ENCODE measurements around the gene HSBP1L1. TPM values are rescaled to one million over a fixed set of nuclear protein-coding genes. Genes with fewer than 3 reads are reported as not detected.
A peak's percentile ranks its signal among the peaks of the same experiment; 100 is the strongest.

The HSBP1L1 gene
- total and polyA plus RNA-seq, 2 of the 13 experiments (the other 11 are each of a cell fraction or from before 2014, with no cell fraction given), result 22.6 to 45.1 TPM

DNA sequence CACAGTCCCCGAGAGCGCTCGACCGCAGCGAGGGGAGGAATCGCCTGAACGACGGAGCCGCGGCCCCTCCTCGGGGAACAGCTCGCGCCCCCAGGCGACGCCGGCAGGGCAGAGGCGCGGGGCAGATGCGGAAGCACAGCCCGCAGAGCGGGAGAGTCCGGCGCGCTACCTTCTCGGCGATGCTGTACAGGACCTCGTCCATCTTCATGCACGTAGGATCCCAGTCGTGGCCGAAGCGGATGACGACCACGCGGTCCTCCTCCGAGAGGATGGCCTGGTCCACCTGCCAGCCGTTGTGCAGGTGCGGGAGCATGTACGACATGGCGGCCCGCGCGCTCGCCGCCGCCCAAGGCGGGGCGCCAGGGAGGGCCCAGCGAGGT is 23.6 kb downstream of the HSBP1L1 start (continued):
- TF ChIP-seq, protein P1, sequence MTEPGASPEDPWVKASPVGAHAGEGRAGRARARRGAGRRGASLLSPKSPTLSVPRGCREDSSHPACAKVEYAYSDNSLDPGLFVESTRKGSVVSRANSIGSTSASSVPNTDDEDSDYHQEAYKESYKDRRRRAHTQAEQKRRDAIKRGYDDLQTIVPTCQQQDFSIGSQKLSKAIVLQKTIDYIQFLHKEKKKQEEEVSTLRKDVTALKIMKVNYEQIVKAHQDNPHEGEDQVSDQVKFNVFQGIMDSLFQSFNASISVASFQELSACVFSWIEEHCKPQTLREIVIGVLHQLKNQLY (CRISPR knock-in tag; IDR thresholded peaks at IDR 0.05), result no peak
- no peak for TF ChIP-seq ZNF598 (CRISPR knock-in tag; IDR thresholded peaks at IDR 0.05; ENCODE audit: borderline replicate concordance)
- TF ChIP-seq, protein P2, sequence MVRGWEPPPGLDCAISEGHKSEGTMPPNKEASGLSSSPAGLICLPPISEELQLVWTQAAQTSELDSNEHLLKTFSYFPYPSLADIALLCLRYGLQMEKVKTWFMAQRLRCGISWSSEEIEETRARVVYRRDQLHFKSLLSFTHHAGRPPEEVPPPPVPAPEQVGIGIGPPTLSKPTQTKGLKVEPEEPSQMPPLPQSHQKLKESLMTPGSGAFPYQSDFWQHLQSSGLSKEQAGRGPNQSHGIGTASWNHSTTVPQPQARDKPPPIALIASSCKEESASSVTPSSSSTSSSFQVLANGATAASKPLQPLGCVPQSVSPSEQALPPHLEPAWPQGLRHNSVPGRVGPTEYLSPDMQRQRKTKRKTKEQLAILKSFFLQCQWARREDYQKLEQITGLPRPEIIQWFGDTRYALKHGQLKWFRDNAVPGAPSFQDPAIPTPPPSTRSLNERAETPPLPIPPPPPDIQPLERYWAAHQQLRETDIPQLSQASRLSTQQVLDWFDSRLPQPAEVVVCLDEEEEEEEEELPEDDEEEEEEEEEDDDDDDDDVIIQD (CRISPR knock-in tag; IDR thresholded peaks at IDR 0.05; ENCODE audit: low read depth), result no peak
- TF ChIP-seq ZNF737 (CRISPR knock-in tag; IDR thresholded peaks at IDR 0.05; ENCODE audit: borderline replicate concordance), result no peak
- TF ChIP-seq, protein P3, sequence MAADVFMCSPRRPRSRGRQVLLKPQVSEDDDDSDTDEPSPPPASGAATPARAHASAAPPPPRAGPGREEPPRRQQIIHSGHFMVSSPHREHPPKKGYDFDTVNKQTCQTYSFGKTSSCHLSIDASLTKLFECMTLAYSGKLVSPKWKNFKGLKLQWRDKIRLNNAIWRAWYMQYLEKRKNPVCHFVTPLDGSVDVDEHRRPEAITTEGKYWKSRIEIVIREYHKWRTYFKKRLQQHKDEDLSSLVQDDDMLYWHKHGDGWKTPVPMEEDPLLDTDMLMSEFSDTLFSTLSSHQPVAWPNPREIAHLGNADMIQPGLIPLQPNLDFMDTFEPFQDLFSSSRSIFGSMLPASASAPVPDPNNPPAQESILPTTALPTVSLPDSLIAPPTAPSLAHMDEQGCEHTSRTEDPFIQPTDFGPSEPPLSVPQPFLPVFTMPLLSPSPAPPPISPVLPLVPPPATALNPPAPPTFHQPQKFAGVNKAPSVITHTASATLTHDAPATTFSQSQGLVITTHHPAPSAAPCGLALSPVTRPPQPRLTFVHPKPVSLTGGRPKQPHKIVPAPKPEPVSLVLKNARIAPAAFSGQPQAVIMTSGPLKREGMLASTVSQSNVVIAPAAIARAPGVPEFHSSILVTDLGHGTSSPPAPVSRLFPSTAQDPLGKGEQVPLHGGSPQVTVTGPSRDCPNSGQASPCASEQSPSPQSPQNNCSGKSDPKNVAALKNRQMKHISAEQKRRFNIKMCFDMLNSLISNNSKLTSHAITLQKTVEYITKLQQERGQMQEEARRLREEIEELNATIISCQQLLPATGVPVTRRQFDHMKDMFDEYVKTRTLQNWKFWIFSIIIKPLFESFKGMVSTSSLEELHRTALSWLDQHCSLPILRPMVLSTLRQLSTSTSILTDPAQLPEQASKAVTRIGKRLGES (CRISPR knock-in tag; IDR thresholded peaks at IDR 0.05; ENCODE audit: borderline replicate concordance), result 0 out of 2 replicates have a peak, but pooled peaks have one; percentile 37
- TF ChIP-seq, protein P4, sequence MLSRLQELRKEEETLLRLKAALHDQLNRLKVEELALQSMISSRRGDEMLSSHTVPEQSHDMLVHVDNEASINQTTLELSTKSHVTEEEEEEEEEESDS (CRISPR knock-in tag; IDR thresholded peaks at IDR 0.05; ENCODE audit: borderline replicate concordance), result no peak
- TF ChIP-seq, protein P5, sequence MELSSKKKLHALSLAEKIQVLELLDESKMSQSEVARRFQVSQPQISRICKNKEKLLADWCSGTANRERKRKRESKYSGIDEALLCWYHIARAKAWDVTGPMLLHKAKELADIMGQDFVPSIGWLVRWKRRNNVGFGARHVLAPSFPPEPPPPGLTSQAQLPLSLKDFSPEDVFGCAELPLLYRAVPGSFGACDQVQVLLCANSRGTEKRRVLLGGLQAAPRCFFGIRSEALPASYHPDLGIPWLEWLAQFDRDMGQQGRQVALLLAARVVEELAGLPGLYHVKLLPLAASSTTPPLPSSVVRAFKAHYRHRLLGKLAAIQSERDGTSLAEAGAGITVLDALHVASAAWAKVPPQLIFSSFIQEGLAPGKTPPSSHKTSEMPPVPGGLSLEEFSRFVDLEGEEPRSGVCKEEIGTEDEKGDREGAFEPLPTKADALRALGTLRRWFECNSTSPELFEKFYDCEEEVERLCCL (CRISPR knock-in tag; IDR thresholded peaks at IDR 0.05; ENCODE audit: borderline replicate concordance), result no peak
- no peak for TF ChIP-seq ZNF484 (CRISPR knock-in tag; IDR thresholded peaks at IDR 0.05; ENCODE audit: borderline replicate concordance, low read depth)
- TF ChIP-seq SRY (CRISPR knock-in tag; IDR thresholded peaks at IDR 0.05), result peak; percentile 4; the same call in 1 of the 2 replicates
- TF ChIP-seq, protein P6, sequence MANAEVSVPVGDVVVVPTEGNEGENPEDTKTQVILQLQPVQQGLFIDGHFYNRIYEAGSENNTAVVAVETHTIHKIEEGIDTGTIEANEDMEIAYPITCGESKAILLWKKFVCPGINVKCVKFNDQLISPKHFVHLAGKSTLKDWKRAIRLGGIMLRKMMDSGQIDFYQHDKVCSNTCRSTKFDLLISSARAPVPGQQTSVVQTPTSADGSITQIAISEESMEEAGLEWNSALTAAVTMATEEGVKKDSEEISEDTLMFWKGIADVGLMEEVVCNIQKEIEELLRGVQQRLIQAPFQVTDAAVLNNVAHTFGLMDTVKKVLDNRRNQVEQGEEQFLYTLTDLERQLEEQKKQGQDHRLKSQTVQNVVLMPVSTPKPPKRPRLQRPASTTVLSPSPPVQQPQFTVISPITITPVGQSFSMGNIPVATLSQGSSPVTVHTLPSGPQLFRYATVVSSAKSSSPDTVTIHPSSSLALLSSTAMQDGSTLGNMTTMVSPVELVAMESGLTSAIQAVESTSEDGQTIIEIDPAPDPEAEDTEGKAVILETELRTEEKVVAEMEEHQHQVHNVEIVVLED (CRISPR knock-in tag; IDR thresholded peaks at IDR 0.05; ENCODE audit: borderline replicate concordance), result no peak
- TF ChIP-seq NR2F1 (CRISPR knock-in tag; IDR thresholded peaks at IDR 0.05), result no peak
- no peak; the same call in 1 of the 2 replicates for TF ChIP-seq RFXAP (CRISPR knock-in tag; IDR thresholded peaks at IDR 0.05; ENCODE audit: borderline replicate concordance)
- TF ChIP-seq, protein P7, sequence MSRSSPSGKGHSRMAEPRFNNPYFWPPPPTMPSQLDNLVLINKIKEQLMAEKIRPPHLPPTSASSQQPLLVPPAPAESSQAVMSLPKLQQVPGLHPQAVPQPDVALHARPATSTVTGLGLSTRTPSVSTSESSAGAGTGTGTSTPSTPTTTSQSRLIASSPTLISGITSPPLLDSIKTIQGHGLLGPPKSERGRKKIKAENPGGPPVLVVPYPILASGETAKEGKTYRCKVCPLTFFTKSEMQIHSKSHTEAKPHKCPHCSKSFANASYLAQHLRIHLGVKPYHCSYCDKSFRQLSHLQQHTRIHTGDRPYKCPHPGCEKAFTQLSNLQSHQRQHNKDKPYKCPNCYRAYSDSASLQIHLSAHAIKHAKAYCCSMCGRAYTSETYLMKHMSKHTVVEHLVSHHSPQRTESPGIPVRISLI (CRISPR knock-in tag; IDR thresholded peaks at IDR 0.05; ENCODE audit: borderline replicate concordance), result no peak
- TF ChIP-seq ZNF749 (CRISPR knock-in tag; IDR thresholded peaks at IDR 0.05; ENCODE audit: borderline replicate concordance), result no peak
- TF ChIP-seq ZNF562 (CRISPR knock-in tag; IDR thresholded peaks at IDR 0.05; ENCODE audit: borderline replicate concordance), result no peak
- peak; percentile 60; the same call in 1 of the 2 replicates for TF ChIP-seq ZNF670 (CRISPR knock-in tag; IDR thresholded peaks at IDR 0.05; ENCODE audit: borderline replicate concordance)
- no peak; the same call in 1 of the 2 replicates for TF ChIP-seq REL (CRISPR knock-in tag; conservative IDR thresholded peaks at IDR 0.05)
- no peak for TF ChIP-seq SIN3A (IDR thresholded peaks at IDR 0.05; ENCODE audit: borderline replicate concordance, low read depth, low read length)

Data from HepG2 (cell line).